ENCODE measurements around the gene CARD11.
"Not testable (repeated sequence)": the region's sequence is repeated elsewhere in the genome, so short reads cannot be mapped to it uniquely, and the experiment has no call there.

Gene CARD11

DNA sequence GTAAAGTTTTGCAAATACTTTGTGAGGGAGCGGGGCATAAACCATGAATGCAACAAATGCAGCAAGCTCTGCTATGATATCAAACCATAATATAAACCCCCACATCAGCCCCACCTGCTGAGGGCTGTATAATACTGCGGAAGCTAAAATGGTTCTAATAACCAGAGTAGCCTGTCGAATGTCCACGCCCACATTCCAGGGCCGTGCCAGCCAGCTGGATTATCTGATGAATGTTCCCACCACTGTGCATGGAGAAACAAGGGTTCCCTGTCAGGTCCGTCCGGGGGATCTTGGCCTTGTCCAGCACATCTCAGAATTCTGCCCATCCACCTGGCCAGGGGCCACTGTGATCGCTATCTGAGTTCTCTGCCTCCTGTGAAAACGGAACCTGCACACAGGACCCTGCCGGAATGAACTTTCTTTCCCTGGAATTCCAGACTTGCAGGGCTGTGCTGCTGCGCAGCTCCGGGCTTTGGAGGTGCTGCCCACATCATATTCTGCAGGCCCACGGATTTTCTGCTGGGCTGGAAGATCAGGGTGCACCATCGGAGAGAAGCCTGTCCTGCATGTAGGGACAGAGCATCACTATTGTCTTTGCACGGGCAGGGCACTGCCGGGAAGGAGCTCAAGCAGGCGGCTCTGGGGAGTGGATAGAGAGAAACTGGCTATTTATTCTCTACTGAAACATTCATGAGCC, 122.6 kb downstream of the CARD11 start:
- Mint-ChIP-seq H3K4me1 (peaks cover 3% of the 10 kb centered on the region), H3K4me3 (no peak overlapping the region), H3K36me3 (peaks cover 92% of the 10 kb centered on the region), H3K27ac (peak overlapping the region; percentile 4), H3K9me3 (peaks cover 6% of the 10 kb centered on the region)
- DNase-seq (ENCODE audit: low spot score in 2 of 2) (no peak), ATAC-seq (no peak)

- H3K36me3 Mint-ChIP-seq: peaks cover 92% of the 10 kb centered on the region
- H3K27ac Mint-ChIP-seq: peak overlapping the region; percentile 4
- H3K4me1 Mint-ChIP-seq: not testable (repeated sequence)
Observed at GRCh38 chr7:2920480-2920879, 123.2 kb downstream of the CARD11 start.

DNA sequence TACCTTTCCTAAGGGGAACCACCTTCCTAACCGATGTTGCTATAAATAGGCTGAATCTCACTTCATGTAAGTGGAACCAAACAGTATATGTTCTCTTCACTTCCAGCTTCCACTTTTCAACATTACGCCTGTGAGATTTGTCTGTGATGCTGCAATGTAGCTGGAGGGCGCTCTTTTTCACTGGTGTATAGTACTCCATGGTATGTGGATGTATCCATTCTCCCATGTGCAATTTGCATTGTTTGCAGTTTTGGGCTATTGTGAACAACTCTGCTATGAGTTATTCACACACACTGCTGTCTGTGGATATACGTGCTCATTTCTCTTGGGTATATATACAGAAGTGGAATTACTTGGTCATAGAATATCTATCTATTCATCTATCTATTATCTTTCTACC, 123.6 kb downstream of the CARD11 start:
- no peak overlapping the region for H3K27ac Mint-ChIP-seq
- no peak for DNase-seq (ENCODE audit: low spot score in 2 of 2)
- H3K4me1 Mint-ChIP-seq: no peaks in the 10 kb centered on the region
- ATAC-seq: no peak
- H3K36me3 Mint-ChIP-seq: peaks cover 94% of the 10 kb centered on the region
- H3K9me3 Mint-ChIP-seq: peaks cover 6% of the 10 kb centered on the region
- H3K4me3 Mint-ChIP-seq: no peak overlapping the region

More at GRCh38 chr7:2920480-2920879, 123.2 kb downstream of the CARD11 start:
- H3K9me3 Mint-ChIP-seq; DNase-seq (ENCODE audit: low spot score in 2 of 2); H3K4me3 Mint-ChIP-seq; ATAC-seq: not testable (repeated sequence)

DNA sequence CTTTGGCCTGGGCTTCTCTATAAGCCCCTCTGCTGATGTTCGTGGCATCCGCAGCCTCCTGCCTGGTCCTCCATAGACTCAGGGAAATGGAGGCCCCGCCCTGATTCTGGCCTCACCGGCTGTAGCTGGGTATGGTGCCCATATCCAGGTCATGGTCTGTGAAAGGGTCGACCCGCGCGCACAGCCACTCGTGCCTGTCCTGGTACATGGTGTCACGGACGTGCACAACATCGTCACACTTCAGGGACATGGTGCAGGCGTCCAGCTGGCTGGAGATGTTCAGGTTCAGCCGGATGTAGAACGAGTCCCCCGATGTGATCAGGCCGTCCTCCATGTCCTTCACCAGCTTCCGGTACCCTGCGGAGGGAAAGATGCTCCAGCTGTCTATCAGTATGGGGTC, 124.4 kb downstream of the CARD11 start:
- Mint-ChIP-seq H3K27ac (peak overlapping the region; percentile 48), H3K4me1 (no peaks in the 10 kb centered on the region), H3K36me3 (peaks cover 100% of the 10 kb centered on the region), H3K4me3 (no peak overlapping the region), H3K9me3 (peaks cover 6% of the 10 kb centered on the region)
- no peak for DNase-seq (ENCODE audit: low spot score in 2 of 2)
- no peak for ATAC-seq

DNA sequence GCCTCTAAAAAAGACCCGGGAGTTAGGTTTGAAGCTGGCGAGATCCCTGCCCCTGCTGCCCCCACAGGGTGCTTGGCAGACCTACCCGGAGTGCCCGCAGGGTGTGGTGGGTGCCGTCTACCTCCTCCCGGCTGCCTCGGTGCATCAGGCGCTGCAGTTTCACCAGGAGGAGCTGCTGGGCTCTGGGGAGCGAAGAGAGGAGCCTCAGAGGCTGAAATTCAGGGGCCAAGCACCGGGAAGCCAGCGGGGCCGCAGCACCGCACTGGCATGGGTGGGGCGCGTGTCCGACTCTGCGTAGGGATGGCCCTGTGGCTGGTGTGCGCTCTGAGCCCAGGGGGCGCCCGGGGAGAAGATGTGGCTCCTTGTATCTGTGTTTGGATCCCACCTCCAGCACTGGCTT, 125.3 kb downstream of the CARD11 start:
- no peak for DNase-seq (ENCODE audit: low spot score in 2 of 2)
- H3K4me1 Mint-ChIP-seq: no peaks in the 10 kb centered on the region
- ATAC-seq: no peak
- no peak overlapping the region for H3K4me3 Mint-ChIP-seq
- peaks cover 6% of the 10 kb centered on the region for H3K9me3 Mint-ChIP-seq
- H3K36me3 Mint-ChIP-seq: peaks cover 100% of the 10 kb centered on the region
- H3K27ac Mint-ChIP-seq: peak overlapping the region; percentile 48

- Mint-ChIP-seq H3K4me3 (no peak overlapping the region), H3K27ac (no peak overlapping the region), H3K4me1 (no peaks in the 10 kb centered on the region), H3K9me3 (no peaks in the 10 kb centered on the region), H3K36me3 (peaks cover 100% of the 10 kb centered on the region)
- ATAC-seq (no peak), DNase-seq (ENCODE audit: low spot score in 2 of 2) (no peak)
Observed at GRCh38 chr7:2915023-2915422, 128.6 kb downstream of the CARD11 start.

- ATAC-seq (no peak), DNase-seq (ENCODE audit: low spot score in 2 of 2) (no peak)
- H3K4me1 Mint-ChIP-seq: no peaks in the 10 kb centered on the region
- no peak overlapping the region for H3K4me3 Mint-ChIP-seq
- H3K9me3 Mint-ChIP-seq: no peaks in the 10 kb centered on the region
- H3K27ac Mint-ChIP-seq: no peak overlapping the region
- H3K36me3 Mint-ChIP-seq: peaks cover 93% of the 10 kb centered on the region
Observed at GRCh38 chr7:2913760-2914387, 129.8 kb downstream of the CARD11 start.

GRCh38 chr7:2912684-2913439, 130.8 kb downstream of the CARD11 start:
- H3K36me3 Mint-ChIP-seq: peaks cover 93% of the 10 kb centered on the region
- DNase-seq (ENCODE audit: low spot score in 2 of 2) (no peak), ATAC-seq (no peak)
- no peak overlapping the region for H3K27ac Mint-ChIP-seq
- H3K9me3 Mint-ChIP-seq: no peaks in the 10 kb centered on the region
- no peaks in the 10 kb centered on the region for H3K4me1 Mint-ChIP-seq
- H3K4me3 Mint-ChIP-seq: no peak overlapping the region

GRCh38 chr7:2911466-2911865, 132.2 kb downstream of the CARD11 start:
- Mint-ChIP-seq H3K4me3 (no peak overlapping the region), H3K36me3 (peaks cover 93% of the 10 kb centered on the region), H3K27ac (peak overlapping the region; percentile 83), H3K4me1 (no peaks in the 10 kb centered on the region), H3K9me3 (no peaks in the 10 kb centered on the region)
- ATAC-seq: no peak
- DNase-seq (ENCODE audit: low spot score in 2 of 2): no peak

DNA sequence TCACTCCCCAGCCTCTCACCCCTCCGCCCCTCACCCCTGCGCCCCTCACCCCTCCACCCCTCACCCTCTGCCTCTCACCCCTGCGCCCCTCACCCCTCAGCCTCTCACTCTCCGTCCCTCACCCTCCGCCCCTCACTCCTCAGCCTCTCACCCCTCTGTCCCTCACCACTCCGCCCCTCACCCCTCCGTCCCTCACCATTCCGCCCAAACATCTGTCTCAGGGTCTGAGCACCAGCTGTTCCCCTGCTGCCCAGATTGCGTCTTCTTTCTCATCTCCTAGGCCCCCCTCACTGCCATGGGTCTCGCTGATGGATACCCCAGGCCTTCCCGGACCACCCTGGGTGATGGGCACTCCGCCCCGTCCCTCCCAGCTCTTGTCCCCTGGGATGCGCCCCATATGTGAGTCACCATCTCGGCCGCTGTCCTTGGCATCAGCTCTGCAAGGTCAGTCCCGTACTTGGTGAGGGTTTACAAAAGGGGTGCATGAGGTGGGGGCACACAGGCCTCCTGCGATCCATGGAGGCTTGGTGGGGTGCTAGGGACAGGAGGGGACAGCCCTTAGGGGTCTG, 134.1 kb downstream of the CARD11 start:
- H3K9me3 Mint-ChIP-seq: no peaks in the 10 kb centered on the region
- peaks cover 12% of the 10 kb centered on the region for H3K4me1 Mint-ChIP-seq
- peaks cover 92% of the 10 kb centered on the region for H3K36me3 Mint-ChIP-seq
- ATAC-seq (no peak), DNase-seq (ENCODE audit: low spot score in 2 of 2) (no peak)
- H3K27ac Mint-ChIP-seq: no peak overlapping the region
- no peak overlapping the region for H3K4me3 Mint-ChIP-seq

GRCh38 chr7:2909043-2909442, 134.6 kb downstream of the CARD11 start:
- DNase-seq (ENCODE audit: low spot score in 2 of 2) (no peak), ATAC-seq (no peak)
- Mint-ChIP-seq H3K4me3 (no peak overlapping the region), H3K36me3 (peaks cover 89% of the 10 kb centered on the region), H3K4me1 (peaks cover 15% of the 10 kb centered on the region), H3K9me3 (no peaks in the 10 kb centered on the region), H3K27ac (no peak overlapping the region)

GRCh38 chr7:2908103-2908683, 135.5 kb downstream of the CARD11 start:
- H3K9me3 Mint-ChIP-seq: no peaks in the 10 kb centered on the region
- no peak for DNase-seq (ENCODE audit: low spot score in 2 of 2)

DNA sequence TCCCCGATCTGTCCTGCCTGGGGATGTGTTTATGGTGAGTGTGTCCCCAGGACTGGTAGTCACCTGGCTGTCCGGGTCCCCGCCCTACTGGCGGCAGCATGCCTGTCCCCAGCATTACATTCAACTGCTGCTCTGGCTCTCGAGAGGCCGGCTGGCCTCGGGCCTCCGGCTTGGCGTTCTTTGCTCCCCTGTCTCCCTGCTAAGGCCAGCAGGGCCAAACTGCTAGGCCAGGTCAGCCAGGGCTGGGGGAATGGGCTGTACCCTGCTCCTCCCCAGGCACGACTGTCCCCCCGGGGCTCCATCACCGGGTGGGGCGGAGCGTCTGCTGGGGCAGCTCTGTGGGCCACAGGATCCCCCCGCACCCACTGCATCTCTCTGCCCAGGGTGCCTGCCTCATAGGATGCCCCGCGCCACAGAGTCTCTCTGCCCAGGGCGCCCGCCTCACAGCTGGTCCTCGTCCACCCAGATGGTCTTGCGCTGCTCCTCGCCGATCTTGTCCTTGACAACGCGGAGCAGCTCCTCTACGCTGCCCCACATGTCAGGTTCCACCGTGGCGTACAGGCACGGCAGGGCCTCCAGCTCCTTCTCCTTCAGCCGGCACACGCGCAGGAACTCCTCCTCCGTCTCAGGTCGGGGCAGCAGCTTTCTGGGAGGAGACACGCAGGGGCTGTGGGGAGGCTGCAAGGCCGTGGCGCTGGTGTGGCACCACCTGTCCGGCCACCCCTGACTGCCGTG, 137.3 kb downstream of the CARD11 start:
- H3K4me3 Mint-ChIP-seq: no peak overlapping the region
- ATAC-seq: no peak
- peak overlapping the region; percentile 73 for H3K27ac Mint-ChIP-seq
- H3K36me3 Mint-ChIP-seq: peaks cover 72% of the 10 kb centered on the region
- H3K4me1 Mint-ChIP-seq: peaks cover 33% of the 10 kb centered on the region
- no peak for DNase-seq (ENCODE audit: low spot score in 2 of 2)
- no peaks in the 10 kb centered on the region for H3K9me3 Mint-ChIP-seq

More at GRCh38 chr7:2908103-2908683, 135.5 kb downstream of the CARD11 start:
- peaks cover 81% of the 10 kb centered on the region for H3K36me3 Mint-ChIP-seq
- no peak overlapping the region for H3K4me3 Mint-ChIP-seq
- H3K27ac Mint-ChIP-seq: no peak overlapping the region
- ATAC-seq: no peak
- H3K4me1 Mint-ChIP-seq: peaks cover 24% of the 10 kb centered on the region

- H3K4me1 Mint-ChIP-seq: peaks cover 37% of the 10 kb centered on the region
- H3K9me3 Mint-ChIP-seq: no peaks in the 10 kb centered on the region
- H3K36me3 Mint-ChIP-seq: peaks cover 63% of the 10 kb centered on the region
- DNase-seq (ENCODE audit: low spot score in 2 of 2) (no peak), ATAC-seq (no peak)
- H3K27ac Mint-ChIP-seq: peak overlapping the region; percentile 73
- no peak overlapping the region for H3K4me3 Mint-ChIP-seq
Observed at GRCh38 chr7:2905500-2905899, 138.2 kb downstream of the CARD11 start.

DNA sequence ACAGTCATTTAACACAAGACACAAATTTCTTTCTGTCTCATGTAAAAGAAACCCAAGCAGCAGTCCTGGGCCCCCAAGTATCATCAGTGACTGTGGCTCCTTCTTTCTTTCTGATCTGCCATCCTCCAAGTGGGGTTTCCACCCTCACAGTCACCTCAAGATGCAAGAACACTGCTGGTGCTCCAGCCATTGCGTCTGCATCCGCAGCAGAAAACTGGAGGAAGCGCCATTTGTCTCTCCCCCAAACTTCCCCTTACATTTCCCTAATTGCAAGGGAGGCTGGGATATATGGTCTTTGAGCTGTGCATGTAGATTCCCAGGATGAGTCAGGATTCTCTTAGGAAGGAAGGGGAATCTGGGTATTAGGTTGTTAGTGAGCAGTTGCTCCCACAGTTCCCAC, 138.6 kb downstream of the CARD11 start:
- ATAC-seq (no peak), DNase-seq (ENCODE audit: low spot score in 2 of 2) (no peak)
- H3K9me3 Mint-ChIP-seq: no peaks in the 10 kb centered on the region
- no peak overlapping the region for H3K4me3 Mint-ChIP-seq
- H3K27ac Mint-ChIP-seq: no peak overlapping the region
- peaks cover 37% of the 10 kb centered on the region for H3K4me1 Mint-ChIP-seq
- peaks cover 58% of the 10 kb centered on the region for H3K36me3 Mint-ChIP-seq

Measured in stimulated activated effector memory CD8-positive, alpha-beta T cell treated with anti-CD3 and anti-CD28 coated beads, Interleukin-12 subunit alpha, Interleukin-12 subunit beta, amount 100 ng/mL, for 72 hours (primary cell).